AG04450 (cell line): ENCODE results near the gene SPCS2. TPM values are rescaled to one million over a fixed set of nuclear protein-coding genes. Genes with fewer than 3 reads are reported as not detected.

ENCODE experiments used
- CTCF ChIA-PET: fragments of 300-600, 350-600 bp; formaldehyde crosslinking; extraction: SDS; loops from one replicate; lab custom pipeline; 2022; ENCODE audit warnings: antibody characterized with exemption, inconsistent platforms; lab: Charles Lee
- POLR2A ChIA-PET: fragments of 350-600 bp; formaldehyde crosslinking; extraction: SDS; loops from one replicate; lab custom pipeline; 2021; ENCODE audit warnings: antibody characterized with exemption, inconsistent platforms; lab: Yijun Ruan, JAX
- DNase-seq: peaks from one replicate; pipeline ENCODE4 v3.0.0-alpha.2; 2011; ENCODE audit warnings: low read depth, low spot score
- H3K27ac ChIP-seq: one replicate; pipeline ENCODE4 v1.5.1; 2012; ENCODE audit warnings: low read depth, low read length, control low read depth
- H3K27me3 ChIP-seq: one replicate; pipeline ENCODE4 v1.6.0; 2012; ENCODE audit warnings: low read length; ENCODE audit not compliant: control insufficient read depth, insufficient read depth
- H3K4me3 ChIP-seq: 2 replicates; pipeline ENCODE4 v1.5.1; 2011; ENCODE audit warnings: mild to moderate bottlenecking, low read depth, low read length, control low read depth
- H3K9me3 ChIP-seq: 2 replicates; pipeline ENCODE4 v1.5.1; 2012; ENCODE audit warnings: low read length; ENCODE audit not compliant: control insufficient read depth, insufficient read depth
- polyA plus RNA-seq: library from polyadenylated mRNA; depleted of rRNA; stranded (reverse); fragments of >200 nt; gene quantifications from 2 replicates; pipeline ENCODE4 v1.2.3, GENCODE V29; 2011
- TF ChIP-seq, protein P1 (sequence below): IDR thresholded peaks from 2 replicates; pipeline ENCODE4 v1.5.1; 2011; ENCODE audit warnings: low read depth, low read length, control low read depth, inconsistent platforms

The SPCS2 gene
- polyA plus RNA-seq, 1 experiment: 195 TPM

DNA sequence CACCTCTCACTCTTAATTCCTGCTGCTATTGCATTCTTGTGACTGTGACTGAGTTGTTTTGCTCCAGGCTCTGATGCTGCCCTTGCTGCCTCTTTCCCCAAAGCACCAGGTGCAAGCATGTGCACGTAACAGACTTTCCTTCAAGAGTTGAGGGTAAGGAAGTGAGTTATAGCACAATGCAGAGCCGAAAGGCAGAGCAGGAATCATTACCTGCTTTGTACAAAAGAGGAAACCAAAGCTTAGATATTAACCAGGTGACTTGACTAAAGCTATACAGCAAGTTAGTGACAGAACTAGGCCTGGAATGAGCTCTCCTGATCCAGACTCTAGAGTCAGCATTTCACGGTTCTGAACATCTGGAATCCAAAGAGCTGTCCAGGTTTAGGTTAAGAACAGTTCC, 73.2 kb downstream of the SPCS2 start:
- Histone ChIP-seq H3K27ac (no peak overlapping the region), H3K4me3 (no peak overlapping the region), H3K27me3 (peaks cover 3% of the 10 kb centered on the region), H3K9me3 (peaks cover 6% of the 10 kb centered on the region)
- ChIA-PET POLR2A (interaction anchor here (1.0 kb wide), 1 partner anchor 226 kb away, joined by 3 read pairs; no protein-coding TSS in a partner anchor), CTCF (interaction anchor here (0.6 to 9.0 kb wide), 30 partner anchors 9 to 241 kb away, joined by 3 to 132 read pairs (median 5); no protein-coding TSS in a partner anchor)
- no peak for DNase-seq
- TF ChIP-seq, protein P1, sequence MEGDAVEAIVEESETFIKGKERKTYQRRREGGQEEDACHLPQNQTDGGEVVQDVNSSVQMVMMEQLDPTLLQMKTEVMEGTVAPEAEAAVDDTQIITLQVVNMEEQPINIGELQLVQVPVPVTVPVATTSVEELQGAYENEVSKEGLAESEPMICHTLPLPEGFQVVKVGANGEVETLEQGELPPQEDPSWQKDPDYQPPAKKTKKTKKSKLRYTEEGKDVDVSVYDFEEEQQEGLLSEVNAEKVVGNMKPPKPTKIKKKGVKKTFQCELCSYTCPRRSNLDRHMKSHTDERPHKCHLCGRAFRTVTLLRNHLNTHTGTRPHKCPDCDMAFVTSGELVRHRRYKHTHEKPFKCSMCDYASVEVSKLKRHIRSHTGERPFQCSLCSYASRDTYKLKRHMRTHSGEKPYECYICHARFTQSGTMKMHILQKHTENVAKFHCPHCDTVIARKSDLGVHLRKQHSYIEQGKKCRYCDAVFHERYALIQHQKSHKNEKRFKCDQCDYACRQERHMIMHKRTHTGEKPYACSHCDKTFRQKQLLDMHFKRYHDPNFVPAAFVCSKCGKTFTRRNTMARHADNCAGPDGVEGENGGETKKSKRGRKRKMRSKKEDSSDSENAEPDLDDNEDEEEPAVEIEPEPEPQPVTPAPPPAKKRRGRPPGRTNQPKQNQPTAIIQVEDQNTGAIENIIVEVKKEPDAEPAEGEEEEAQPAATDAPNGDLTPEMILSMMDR: no peak

DNA sequence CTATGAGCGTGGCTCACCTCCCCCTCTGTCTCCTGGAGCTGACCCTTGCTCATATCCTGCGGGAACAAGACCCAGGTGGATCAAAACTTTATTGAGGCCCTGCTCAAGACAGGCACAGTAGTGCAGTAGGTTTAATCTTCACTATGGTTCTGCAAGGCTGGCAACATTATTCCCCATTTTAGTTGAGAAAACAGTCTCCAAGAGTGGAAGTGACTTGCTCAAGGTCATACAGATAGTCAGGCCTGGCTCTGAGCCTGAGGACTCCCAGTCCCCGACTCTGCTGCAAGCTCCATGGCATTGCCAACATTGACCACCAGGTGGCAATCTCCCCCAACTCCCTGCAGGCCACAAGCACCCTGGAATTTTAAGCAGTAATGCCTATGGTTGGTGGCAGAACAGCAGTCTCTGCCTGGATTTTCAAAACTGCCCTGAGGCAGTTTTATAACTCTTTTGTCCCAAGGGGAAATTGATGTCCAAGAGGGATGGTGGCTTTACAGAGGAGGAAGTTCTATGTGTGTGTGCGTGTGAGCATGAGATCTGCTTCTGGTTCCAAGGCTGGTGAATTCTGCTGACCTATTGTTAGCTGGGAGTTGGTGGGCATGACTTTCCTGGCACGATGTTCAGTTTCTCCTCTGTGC, 73.8 kb downstream of the SPCS2 start:
- TF ChIP-seq, protein P1: peak; percentile 99
- Histone ChIP-seq H3K4me3 (no peak overlapping the region), H3K27me3 (peaks cover 3% of the 10 kb centered on the region), H3K27ac (no peak overlapping the region), H3K9me3 (peaks cover 6% of the 10 kb centered on the region)
- DNase-seq: peak; percentile 72
- ChIA-PET POLR2A (interaction anchor here (1.0 kb wide), 1 partner anchor 226 kb away, joined by 3 read pairs; no protein-coding TSS in a partner anchor), CTCF (interaction anchor here (0.6 to 9.0 kb wide), 31 partner anchors 9 to 241 kb away, joined by 3 to 132 read pairs (median 5); no protein-coding TSS in a partner anchor)

DNA sequence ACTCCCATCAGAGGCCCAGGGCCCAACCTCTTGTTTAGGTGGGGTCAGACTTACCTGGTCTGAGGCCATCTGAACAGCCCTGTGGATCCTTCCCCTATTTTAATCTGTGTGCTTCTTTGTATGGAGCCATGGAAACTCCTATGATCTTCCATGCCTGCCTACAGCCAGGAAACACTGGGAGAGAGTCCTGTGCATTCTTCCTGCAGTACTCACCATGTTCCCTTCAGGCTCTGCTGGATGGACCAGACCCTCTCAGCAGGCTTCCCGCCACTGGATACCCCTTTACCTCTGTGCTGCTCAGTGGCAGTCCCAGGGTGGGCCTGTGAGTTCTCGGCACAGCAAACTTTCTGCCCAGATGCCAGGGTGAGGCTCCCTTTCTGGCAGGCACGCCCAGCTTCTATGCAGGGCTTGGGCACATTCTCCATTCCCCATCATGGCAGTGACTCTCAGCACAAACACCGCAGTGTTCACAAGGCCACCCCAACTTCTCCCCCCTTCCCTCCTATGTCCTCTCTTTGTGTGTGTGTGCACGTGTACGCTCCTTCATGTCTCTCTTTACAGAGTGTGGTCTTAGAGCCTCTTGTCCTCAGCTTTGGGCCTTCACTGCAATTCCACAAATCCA, 74.5 kb downstream of the SPCS2 start:
- peaks cover 6% of the 10 kb centered on the region for H3K9me3 ChIP-seq
- peaks cover 3% of the 10 kb centered on the region for H3K27me3 ChIP-seq
- POLR2A ChIA-PET: interaction anchor here (1.0 kb wide), 1 partner anchor 225 kb away, joined by 3 read pairs; no protein-coding TSS in a partner anchor
- CTCF ChIA-PET: interaction anchor here (0.7 to 9.0 kb wide), 15 partner anchors 8 to 225 kb away, joined by 3 to 132 read pairs (median 13); no protein-coding TSS in a partner anchor
- no peak overlapping the region for H3K27ac ChIP-seq
- TF ChIP-seq, protein P1: no peak
- no peak overlapping the region for H3K4me3 ChIP-seq
- DNase-seq: no peak

DNA sequence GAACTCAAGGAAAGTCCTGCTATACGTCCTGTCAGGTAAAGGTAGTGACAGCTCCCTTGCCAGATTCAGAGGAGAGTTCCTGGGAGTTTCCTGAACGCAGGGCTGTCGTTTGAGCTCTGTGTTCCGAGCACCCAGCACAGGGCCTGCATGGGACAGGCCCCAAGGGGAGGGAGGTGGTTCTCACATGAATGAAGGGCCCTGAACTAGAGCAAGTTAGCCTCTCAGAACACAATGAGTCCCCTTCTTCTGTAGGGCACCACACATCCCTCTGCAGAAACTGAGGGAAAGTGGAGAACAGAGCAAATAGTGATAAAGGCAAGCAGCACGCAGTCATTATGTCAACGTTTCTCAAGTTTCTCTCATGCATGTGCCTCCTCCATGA, 75.0 kb downstream of the SPCS2 start:
- Histone ChIP-seq H3K27ac (no peak overlapping the region), H3K4me3 (no peak overlapping the region), H3K27me3 (peaks cover 3% of the 10 kb centered on the region), H3K9me3 (peaks cover 6% of the 10 kb centered on the region)
- no peak for DNase-seq
- TF ChIP-seq, protein P1: no peak
- ChIA-PET POLR2A (no interaction called here), CTCF (interaction anchor here (0.7 to 9.0 kb wide), 6 partner anchors 8 to 225 kb away, joined by 3 to 132 read pairs (median 24); no protein-coding TSS in a partner anchor)
